Mesothelial cell of epicardium (in vitro differentiated cells): Measurements from ENCODE around the gene ENTPD6. TPM values are rescaled to one million over a fixed set of nuclear protein-coding genes. Genes with fewer than 3 reads are reported as not detected.

Source experiments
- DNase-seq, 2 experiments: peaks; one replicate each; pipeline ENCODE4 v3.0.0; 2021; ENCODE audit warnings: low spot score in 2 of 2; ENCODE audit not compliant: unreplicated experiment in 2 of 2
- H3K27ac Mint-ChIP-seq: 2 replicates; pipeline ENCODE4 v1.8.0; 2021; ENCODE audit warnings: mixed read lengths
- H3K27me3 Mint-ChIP-seq: 2 replicates; pipeline ENCODE4 v1.8.0; 2021; ENCODE audit warnings: low read depth, mixed read lengths
- H3K36me3 Mint-ChIP-seq: 2 replicates; pipeline ENCODE4 v1.8.0; 2021; ENCODE audit warnings: mixed read lengths
- H3K4me1 Mint-ChIP-seq: 2 replicates; pipeline ENCODE4 v1.8.0; 2021; ENCODE audit warnings: mixed read lengths
- H3K4me3 Mint-ChIP-seq: 2 replicates; pipeline ENCODE4 v1.8.0; 2021; ENCODE audit warnings: mild to moderate bottlenecking, moderate library complexity, mixed read lengths
- H3K9me3 Mint-ChIP-seq: 2 replicates; pipeline ENCODE4 v1.8.0; 2021; ENCODE audit warnings: mixed read lengths
- CTCF ChIP-seq: fragments of 200-600 bp; sonication (generic); IDR thresholded peaks from one replicate; pipeline ENCODE4 v1.5.0; 2021; ENCODE audit warnings: antibody characterized with exemption; ENCODE audit not compliant: unreplicated experiment
- total RNA-seq: library from RNA; stranded (reverse); gene quantifications from 3 replicates; pipeline ENCODE4 v1.2.1, GENCODE V29; 2021

ENTPD6 gene
- total RNA-seq, 1 donor from 2014 or later: 59.3 TPM

GRCh38 chr20:25254571-25254970, 59.1 kb downstream of the ENTPD6 start:
- no peak for DNase-seq
- H3K4me1 Mint-ChIP-seq: peaks cover 14% of the 10 kb centered on the region
- no peaks in the 10 kb centered on the region for H3K27me3 Mint-ChIP-seq
- H3K36me3 Mint-ChIP-seq: peaks cover 10% of the 10 kb centered on the region
- no peak overlapping the region for H3K4me3 Mint-ChIP-seq
- no peaks in the 10 kb centered on the region for H3K9me3 Mint-ChIP-seq
- no peak for TF ChIP-seq CTCF
- H3K27ac Mint-ChIP-seq: no peak overlapping the region

- H3K9me3 Mint-ChIP-seq: no peaks in the 10 kb centered on the region
- no peak overlapping the region for H3K4me3 Mint-ChIP-seq
- DNase-seq: no peak
- no peak for TF ChIP-seq CTCF
- H3K27ac Mint-ChIP-seq: no peak overlapping the region
- peaks cover 15% of the 10 kb centered on the region for H3K36me3 Mint-ChIP-seq
- H3K4me1 Mint-ChIP-seq: peaks cover 11% of the 10 kb centered on the region
- H3K27me3 Mint-ChIP-seq: no peaks in the 10 kb centered on the region
Observed at GRCh38 chr20:25254986-25255680, 59.6 kb downstream of the ENTPD6 start.

GRCh38 chr20:25256226-25256859, 60.8 kb downstream of the ENTPD6 start:
- no peaks in the 10 kb centered on the region for H3K27me3 Mint-ChIP-seq
- no peak overlapping the region for H3K4me3 Mint-ChIP-seq
- no peaks in the 10 kb centered on the region for H3K9me3 Mint-ChIP-seq
- no peak for TF ChIP-seq CTCF
- peaks cover 28% of the 10 kb centered on the region for H3K36me3 Mint-ChIP-seq
- DNase-seq: no peak
- H3K4me1 Mint-ChIP-seq: peaks cover 1% of the 10 kb centered on the region
- no peak overlapping the region for H3K27ac Mint-ChIP-seq

GRCh38 chr20:25257130-25257529, 61.6 kb downstream of the ENTPD6 start:
- H3K4me3 Mint-ChIP-seq: no peak overlapping the region
- H3K27ac Mint-ChIP-seq: no peak overlapping the region
- TF ChIP-seq CTCF: no peak

GRCh38 chr20:25257756-25258475, 62.4 kb downstream of the ENTPD6 start:
- no peak for DNase-seq
- H3K27me3 Mint-ChIP-seq: no peaks in the 10 kb centered on the region

More at GRCh38 chr20:25257130-25257529, 61.6 kb downstream of the ENTPD6 start:
- H3K27me3 Mint-ChIP-seq: no peaks in the 10 kb centered on the region
- peaks cover 7% of the 10 kb centered on the region for H3K9me3 Mint-ChIP-seq
- DNase-seq: no peak
- H3K4me1 Mint-ChIP-seq: no peaks in the 10 kb centered on the region
- H3K36me3 Mint-ChIP-seq: peaks cover 35% of the 10 kb centered on the region

More at GRCh38 chr20:25257756-25258475, 62.4 kb downstream of the ENTPD6 start:
- H3K9me3 Mint-ChIP-seq: peaks cover 11% of the 10 kb centered on the region
- no peak overlapping the region for H3K4me3 Mint-ChIP-seq
- no peaks in the 10 kb centered on the region for H3K4me1 Mint-ChIP-seq
- no peak overlapping the region for H3K27ac Mint-ChIP-seq
- TF ChIP-seq CTCF: no peak
- H3K36me3 Mint-ChIP-seq: peaks cover 37% of the 10 kb centered on the region
